ENCODE measurements around the gene SMIM15.
"Not testable (repeated sequence)": the region's sequence is repeated elsewhere in the genome, so short reads cannot be mapped to it uniquely, and the experiment has no call there.

SMIM15 gene

DNA sequence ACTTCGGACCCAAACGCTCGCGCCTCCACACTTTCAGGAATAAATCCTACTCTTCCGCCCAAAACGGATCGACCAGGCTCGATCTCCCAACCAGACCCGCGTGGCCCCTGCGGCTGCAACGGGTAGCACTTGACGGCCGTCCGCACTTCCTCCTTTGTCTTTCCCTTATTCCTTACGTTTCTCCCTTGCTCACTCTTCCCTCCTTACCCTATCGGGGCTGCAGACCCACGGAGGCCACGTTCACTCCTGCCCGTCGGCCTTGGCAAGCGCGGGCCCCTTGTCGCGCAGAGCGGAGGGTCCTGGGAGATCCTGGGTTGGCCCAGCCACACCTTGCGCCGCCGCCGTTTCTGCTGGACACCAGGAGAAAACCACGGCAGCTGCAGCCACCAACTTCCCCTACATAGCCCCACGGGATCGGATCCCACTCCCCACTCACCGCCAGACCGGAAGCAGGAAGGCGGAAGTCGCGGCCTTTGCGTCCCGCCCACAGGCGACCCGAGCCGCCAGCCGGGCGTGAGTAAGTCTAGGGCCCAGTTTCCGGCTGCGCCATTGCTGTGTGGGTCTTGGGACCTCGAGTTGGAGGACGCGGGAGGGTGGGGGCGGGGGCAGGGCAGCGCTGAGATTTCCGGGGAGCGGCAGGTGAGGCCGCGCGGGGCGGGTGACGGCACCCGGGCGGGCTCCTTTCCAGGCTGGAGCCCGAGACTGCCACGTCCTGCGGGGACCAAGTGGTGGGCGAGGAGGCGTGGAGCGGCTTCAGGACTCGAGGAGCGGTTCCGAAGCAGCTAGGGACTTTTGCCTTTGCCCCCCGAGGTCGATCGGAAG is at the start of gene SMIM15:
TSS of gene SMIM15 (minus strand) at position 459 of the 822 bp plus-strand sequence. CDS start 2,297 bp downstream, outside the sequence.
- DNase-seq: peak; percentile 77

DNA sequence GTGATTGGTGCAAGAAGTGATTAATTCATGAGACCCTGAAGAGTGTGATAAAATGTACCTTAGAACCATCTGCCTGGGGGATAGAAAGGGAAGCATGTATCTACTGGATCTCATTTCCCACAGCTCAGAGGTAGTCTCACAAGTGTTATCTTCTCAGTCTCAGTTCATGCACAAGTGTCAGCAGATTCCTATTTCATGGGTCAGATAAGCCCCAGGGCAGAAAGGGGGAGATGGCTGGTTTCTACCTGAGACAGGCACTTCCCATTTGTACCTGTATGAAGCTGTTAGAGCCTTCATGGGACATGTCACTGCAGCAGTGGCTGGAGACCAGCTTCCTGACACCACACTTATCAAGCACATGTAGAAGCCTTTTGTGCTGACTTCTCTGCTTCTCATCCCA is 45.6 kb upstream of the SMIM15 start:
- no peak for DNase-seq

DNA sequence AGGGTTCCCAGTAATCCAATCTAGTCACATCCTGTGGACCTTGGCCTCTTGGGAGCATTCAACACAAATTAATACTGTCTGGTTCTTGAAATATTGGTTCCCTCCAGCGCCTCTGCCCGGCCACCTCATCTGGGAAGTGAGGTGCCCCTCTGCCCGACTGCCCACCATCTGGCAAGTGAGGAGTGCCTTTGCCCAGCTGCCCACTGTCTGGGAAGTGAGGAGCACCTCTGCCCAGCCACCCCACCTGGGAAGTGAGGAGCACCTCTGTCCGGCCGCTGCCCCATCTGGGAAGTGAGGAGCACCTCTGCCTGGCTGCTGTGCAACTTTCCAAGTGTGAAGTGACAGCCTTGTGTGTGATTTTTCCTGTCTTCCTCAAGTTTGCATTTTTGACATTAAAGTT is 42.7 kb upstream of the SMIM15 start:
- DNase-seq: no peak

GRCh38 chr5:61202213-61202612 is 39.9 kb upstream of the SMIM15 start:
- no peak for DNase-seq

GRCh38 chr5:61200582-61201155 is 38.4 kb upstream of the SMIM15 start:
- no peak for DNase-seq

DNA sequence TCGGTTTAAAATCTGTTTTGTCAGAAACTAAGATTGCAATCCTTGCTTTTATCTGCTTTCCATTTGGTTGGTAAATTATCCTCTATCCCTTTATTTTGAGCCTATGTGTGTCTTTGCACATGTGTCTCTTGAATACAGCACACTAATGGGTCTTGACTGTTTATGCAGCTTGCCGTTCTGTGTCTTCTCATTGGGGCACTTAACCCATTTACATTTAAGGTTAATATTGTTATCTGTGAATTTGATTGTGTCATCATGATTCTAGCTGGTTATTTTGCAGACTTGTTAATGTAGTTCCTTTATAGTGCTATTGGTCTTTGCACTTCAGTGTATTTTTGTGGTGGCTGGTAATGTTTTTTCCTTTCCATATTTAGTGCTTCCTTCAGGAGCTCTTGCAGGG is 36.3 kb upstream of the SMIM15 start:
- no peak for DNase-seq

DNA sequence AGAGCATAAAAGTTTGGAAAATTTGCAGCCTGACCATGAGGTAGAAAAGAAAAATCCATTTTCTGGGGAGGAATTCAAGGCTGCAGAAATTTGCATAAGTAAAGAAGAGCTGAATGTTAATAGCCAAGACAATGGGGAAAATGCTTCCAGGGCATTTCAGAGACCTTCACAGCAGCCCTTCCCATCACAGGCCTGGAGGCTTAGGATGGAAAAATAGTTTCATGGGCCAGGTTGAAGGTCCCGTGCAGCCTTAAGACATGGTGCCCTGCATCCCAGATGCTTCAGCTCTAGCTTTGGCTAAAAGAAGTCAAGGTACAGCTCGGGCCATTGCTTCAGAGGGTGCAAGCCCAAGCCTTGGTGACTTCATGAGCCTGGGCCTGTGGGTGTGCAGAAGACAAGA is 25.6 kb upstream of the SMIM15 start:
- DNase-seq: not testable (repeated sequence)

DNA sequence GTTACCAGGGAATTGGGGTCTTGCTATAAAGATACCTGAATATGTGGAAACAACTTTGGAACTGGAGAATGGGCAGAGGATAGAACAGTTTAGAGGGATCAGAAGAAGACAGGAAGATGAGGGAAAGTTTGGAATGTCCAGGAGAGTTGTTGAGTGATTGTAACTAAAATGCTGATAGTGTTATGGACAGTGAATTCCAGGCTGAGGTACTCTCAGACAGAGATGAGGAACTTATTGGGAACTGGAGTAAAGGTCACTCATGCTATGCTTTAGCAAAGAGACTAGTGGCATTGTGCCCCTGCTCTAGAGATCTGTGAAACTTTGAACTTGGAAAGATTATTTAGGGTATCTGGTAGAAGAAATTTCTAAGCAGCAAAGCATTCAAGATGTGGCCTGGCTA is 25.1 kb upstream of the SMIM15 start:
- not testable (repeated sequence) for DNase-seq

- DNase-seq: no peak
Measured at GRCh38 chr5:61186634-61187033, 24.4 kb upstream of the SMIM15 start.

GRCh38 chr5:61184708-61185107 is 22.4 kb upstream of the SMIM15 start:
- DNase-seq: no peak

DNA sequence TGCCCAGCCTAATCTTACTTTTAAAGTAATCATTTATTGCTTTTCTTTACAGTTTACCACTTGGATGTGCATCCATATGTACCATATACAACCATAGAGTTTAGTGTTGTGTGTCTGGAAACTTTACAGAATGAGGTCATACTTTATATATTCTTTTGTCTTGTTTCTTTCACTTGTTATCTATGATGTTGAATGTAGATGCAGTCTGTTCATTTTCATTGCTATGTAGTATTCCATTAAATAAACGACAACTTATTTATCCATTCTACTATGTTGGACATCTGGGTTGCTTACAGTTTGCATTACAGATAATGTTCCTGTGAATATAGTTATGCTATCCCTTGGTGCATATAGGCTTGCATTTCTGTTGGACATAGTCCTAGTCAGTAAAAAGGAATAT is 21.3 kb upstream of the SMIM15 start:
- DNase-seq: no peak

- no peak for DNase-seq
Measured at GRCh38 chr5:61182449-61182848, 20.2 kb upstream of the SMIM15 start.

- DNase-seq: no peak
Measured at GRCh38 chr5:61180886-61181285, 18.6 kb upstream of the SMIM15 start.

GRCh38 chr5:61178702-61179101 is 16.4 kb upstream of the SMIM15 start:
- DNase-seq: no peak

DNA sequence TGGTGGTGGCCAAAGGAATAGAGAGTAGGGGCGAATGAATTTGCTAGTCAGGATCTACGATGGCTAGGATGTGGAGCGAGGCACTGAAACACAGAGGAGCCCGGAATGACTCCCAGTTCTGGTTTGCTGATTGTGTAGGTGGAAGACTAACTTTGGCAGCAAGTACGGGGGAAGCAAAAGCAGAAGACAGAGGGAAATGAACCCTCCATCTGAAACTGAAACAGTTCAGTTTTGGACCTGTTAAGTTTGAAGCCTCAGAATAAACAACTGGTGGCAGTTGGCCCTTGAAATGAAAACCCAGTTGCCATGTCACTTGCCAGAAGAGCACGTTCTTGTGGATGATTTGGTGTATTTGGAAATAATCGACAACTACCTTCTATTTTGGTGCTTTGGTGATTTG is 15.4 kb upstream of the SMIM15 start:
- no peak for DNase-seq

- DNase-seq: no peak
Measured at GRCh38 chr5:61177070-61177469, 14.8 kb upstream of the SMIM15 start.

DNA sequence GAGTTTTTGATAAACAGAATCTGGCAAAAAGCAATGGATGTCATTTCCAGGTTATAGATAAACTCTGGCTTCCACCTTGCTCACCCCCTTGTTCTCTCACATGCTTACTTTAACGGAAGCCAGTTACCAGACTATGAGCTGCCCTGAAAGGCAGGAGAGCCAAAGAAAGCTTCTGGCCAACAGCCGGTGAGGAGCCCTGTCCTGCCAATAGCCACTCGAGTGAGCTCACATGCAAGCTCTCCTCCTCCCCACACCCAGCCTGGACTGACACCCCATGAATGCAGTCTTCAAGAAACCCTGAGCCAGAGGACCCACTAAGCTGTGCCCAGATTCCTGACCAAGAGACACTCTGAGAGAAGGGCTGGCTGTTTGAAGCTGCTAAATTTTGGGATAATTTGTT is 14.4 kb upstream of the SMIM15 start:
- DNase-seq: no peak

DNA sequence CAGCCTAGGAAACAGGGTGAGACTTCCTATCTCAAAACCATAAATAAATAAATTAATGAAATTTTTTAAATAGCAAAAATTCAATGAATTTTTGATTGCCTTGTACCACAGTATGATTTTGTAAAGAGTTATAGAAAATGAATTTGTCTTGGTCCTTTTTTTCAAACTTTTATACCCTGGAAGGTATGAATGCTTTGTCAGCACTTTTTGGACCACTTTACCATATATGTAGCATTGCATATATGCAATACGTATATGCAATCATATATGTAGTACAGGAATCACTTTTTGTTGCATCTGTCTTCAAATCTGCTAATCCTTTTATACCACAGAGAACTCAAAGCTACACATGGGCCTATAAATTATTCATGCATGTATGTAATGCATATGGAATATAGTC is 9.2 kb upstream of the SMIM15 start:
- DNase-seq: no peak

- no peak for DNase-seq
Measured at GRCh38 chr5:61168951-61169350, 6.7 kb upstream of the SMIM15 start.

- no peak for DNase-seq
Measured at GRCh38 chr5:61167382-61167781, 5.1 kb upstream of the SMIM15 start.

GRCh38 chr5:61163905-61164304 is 1.6 kb upstream of the SMIM15 start:
- no peak for DNase-seq

DNA sequence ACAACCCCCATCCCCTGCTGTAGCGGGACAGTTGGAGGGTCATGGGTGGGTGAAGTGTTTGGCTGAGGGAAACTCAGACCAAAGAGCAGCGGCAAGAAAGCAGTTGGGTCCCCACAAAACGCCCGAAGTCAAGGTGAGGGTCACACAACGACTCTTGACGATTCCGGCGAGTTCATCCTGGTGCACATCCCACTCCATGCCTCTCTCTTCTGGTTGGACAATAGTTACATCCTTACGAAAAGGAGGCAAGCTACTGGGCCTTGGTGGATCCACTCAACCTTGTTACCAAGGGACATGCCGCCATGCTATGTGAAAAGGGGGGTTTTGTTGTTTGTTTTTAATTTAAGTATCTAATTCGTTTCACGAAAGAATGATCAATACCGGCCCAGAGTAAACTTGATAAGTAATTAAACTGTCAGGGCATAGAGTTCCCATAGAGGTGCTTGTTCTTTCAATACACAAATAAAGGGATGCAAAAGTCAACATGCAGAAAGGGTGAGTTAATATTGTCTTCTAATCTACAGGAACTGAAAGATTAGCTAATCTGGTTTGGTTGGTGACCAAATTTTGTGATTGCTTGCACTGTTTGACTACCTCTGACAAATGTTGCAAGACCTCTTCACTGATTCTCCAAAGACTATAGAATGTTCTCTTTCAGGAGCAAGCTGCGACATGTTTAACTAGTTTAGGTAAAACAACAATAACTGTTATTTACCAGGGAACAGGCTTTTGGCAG is 732 bp upstream of the SMIM15 start:
- DNase-seq: no peak

DNA sequence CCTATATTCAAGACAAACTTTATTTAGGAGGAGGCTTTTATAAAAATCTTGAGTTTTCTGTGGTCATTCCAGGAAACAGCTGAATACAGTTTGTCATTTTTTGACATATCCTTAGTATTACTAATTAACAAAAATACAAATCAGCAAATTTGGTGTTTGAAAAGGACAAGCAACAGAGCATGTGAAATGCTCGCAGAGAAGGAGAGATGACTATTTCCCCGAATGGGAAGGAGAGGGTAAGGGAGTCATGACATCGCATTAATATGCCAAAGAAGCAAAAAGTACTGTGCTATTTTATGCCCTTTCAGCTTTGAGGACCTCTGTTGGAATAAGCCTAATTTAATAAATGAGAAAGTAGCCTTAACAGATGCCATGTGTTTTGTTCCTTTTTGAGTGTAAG is 1.8 kb downstream of the SMIM15 start:
- no peak for DNase-seq

GRCh38 chr5:61159836-61160235 is 2.4 kb downstream of the SMIM15 start:
- DNase-seq: no peak
